HG02678 (cell line): ENCODE measurements around the gene TTC23.

Experiments used
- ATAC-seq: cut with Tn5 transposase; IDR thresholded peaks from one replicate; pipeline ENCODE4 v1.9.1; 2021; ENCODE audit warnings: mild to moderate bottlenecking, moderate library complexity; ENCODE audit not compliant: unreplicated experiment

Gene TTC23

DNA sequence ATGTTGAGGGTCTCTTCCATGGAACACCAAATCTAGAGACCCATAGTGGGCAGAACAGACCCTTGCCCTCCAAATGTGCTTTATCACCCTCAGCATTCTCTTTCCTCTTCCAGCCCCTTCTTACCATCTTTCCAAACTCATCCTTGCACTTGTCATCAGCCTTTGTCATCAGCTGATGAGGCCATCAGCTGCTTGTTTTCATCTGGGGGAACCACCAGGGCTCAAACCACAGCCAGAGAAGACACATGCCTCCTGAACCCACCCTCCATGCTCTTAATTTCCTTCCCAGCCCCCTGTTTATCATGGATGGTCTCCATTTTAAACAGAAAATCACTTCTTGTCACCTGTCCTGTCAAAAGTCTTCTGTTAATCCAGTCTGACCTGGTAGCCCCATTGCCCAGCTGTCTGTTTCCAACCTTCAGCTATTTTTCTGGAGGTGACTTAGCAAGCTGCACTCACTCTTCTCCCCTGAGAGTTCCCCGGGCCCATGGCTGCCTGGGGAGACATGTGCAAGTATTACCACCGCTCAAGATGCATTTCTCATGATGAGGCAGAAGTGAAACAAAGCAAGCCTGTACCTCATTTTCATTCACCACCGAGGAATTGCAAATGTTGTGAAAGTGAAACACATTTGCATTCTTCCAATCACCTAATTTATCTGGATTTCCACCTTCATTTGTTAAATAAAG is 159.2 kb downstream of the TTC23 start:
- peak; percentile 100 for ATAC-seq

GRCh38 chr15:99087405-99087943 is 161.9 kb downstream of the TTC23 start:
- no peak for ATAC-seq

GRCh38 chr15:99086327-99086667 is 163.1 kb downstream of the TTC23 start:
- ATAC-seq = no peak
